Spinal cord (tissue), 10 donors: ENCODE measurements around the gene PLAAT5. TPM values are rescaled to one million over a fixed set of nuclear protein-coding genes. Genes with fewer than 3 reads are reported as not detected.

Experiments used
- DNase-seq, 6 donors: peaks; one replicate each; pipeline versions ENCODE4 v3.0.0 to v3.0.0-alpha.2; 2013 to 2015; ENCODE audit warnings: low spot score in 6 of 6, low read depth in 4 of 6
- H3K27ac ChIP-seq: one replicate; pipeline ENCODE4 v1.5.1; 2013; ENCODE audit warnings: low read depth, low read length, control low read depth
- H3K27me3 ChIP-seq: one replicate; pipeline ENCODE4 v1.6.1; 2013; ENCODE audit warnings: low read length; ENCODE audit not compliant: control insufficient read depth, insufficient read depth
- H3K36me3 ChIP-seq: one replicate; pipeline ENCODE4 v1.6.1; 2013; ENCODE audit warnings: low read length; ENCODE audit not compliant: control insufficient read depth, insufficient read depth
- H3K4me1 ChIP-seq: one replicate; pipeline ENCODE4 v1.6.1; 2013; ENCODE audit warnings: low read length; ENCODE audit not compliant: control insufficient read depth, insufficient read depth
- H3K4me3 ChIP-seq: one replicate; pipeline ENCODE4 v1.5.1; 2013; ENCODE audit warnings: low read depth, low read length, control low read depth
- H3K9me3 ChIP-seq: one replicate; pipeline ENCODE4 v1.6.1; 2013; ENCODE audit warnings: low read length; ENCODE audit not compliant: control insufficient read depth, insufficient read depth
- WGBS: methylation state at CpG from one replicate; pipeline ENCODE4 v1.1.5; 2013; ENCODE audit warnings: missing lambda C conversion rate; ENCODE audit not compliant: insufficient coverage; 5-methylcytosine and 5-hydroxymethylcytosine counted together
- long read RNA-seq, 4 donors: transcript quantifications; one replicate each; lab custom pipeline, GENCODE V29; 2026
- polyA plus RNA-seq, 2 donors: library from polyadenylated mRNA; unstranded; fragments of 120-200 nt; gene quantifications; one replicate each; pipeline ENCODE4 v1.2.1, GENCODE V29; 2013; ENCODE audit not compliant: insufficient read length in 2 of 2
- total RNA-seq, 2 donors: library from RNA; depleted of rRNA in 1 of 2; stranded (reverse); fragments of 120-200 nt in 1 of 2; fragments of >200 nt in 1 of 2; gene quantifications; one replicate each; pipeline versions ENCODE4 v1.2.3 to v1.2.4, GENCODE V29; 2013 to 2014
- donor health status: healthy.

The PLAAT5 gene, protein sequence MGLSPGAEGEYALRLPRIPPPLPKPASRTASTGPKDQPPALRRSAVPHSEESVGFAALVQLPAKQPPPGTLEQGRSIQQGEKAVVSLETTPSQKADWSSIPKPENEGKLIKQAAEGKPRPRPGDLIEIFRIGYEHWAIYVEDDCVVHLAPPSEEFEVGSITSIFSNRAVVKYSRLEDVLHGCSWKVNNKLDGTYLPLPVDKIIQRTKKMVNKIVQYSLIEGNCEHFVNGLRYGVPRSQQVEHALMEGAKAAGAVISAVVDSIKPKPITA
- total RNA-seq, result 1 to 10 TPM; 4.4 to 7.0 TPM
- 1 to 10 TPM; 4.4 to 5.5 TPM for polyA plus RNA-seq
- long read RNA-seq, donor 1, partial matches to known transcripts, result 9 of 10 reads
- long read RNA-seq, donor 1, other reads (novel, unspliced or antisense), result 0 of 10 reads
- long read RNA-seq, donor 2, result 0 reads
- long read RNA-seq, donor 3, result 0 reads
- long read RNA-seq, donor 4, partial matches to known transcripts, result 14 of 14 reads
- long read RNA-seq, donor 4, other reads (novel, unspliced or antisense), result 0 of 14 reads

DNA sequence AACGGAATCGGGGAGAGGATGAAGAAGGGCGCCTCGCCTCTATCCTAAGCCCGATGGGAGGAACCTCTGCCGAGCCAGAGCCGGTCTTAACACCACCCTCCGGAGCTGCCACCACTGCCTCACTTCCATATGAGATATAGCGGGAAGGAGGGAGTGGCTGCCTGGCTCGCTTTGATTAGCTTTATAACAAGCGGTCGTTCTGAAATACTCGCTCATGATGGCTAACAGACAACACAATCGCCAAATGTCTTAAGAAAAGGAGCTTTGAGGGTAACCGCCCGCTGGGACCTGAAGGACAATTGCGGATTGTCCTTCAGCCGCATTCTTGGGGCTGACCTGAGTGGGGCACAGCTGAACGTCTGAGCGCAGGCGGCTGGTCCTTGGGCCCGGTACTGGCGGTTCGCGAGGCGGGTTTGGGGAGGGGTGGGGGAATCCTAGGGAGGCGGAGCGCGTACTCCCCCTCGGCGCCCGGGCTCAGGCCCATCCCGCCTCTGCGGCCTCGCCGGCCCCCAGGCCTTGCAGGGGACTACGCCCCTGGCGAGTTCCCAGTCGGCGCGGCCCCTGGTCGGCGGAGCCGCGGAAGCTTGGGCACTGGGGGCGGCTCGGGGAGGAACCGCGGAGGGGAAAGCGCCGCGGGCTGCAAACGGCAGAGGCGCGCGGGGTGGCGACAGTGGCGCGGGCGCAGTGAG lies at the start of gene PLAAT5:
TSS of gene PLAAT5 (minus strand) at position 617 of the 689 bp plus-strand sequence. CDS start at position 484, 133 bp downstream.
- Histone ChIP-seq H3K27ac (peak within 1 kb of the TSS; percentile 85), H3K36me3 (no peaks in the 10 kb centered on the region), H3K9me3 (no peaks in the 10 kb centered on the region), H3K4me3 (peak within 1 kb of the TSS; percentile 58), H3K27me3 (peaks cover 7% of the 10 kb centered on the region), H3K4me1 (peaks cover 14% of the 10 kb centered on the region)
- 6% methylated on average over 59 of the region's 60 CpGs for WGBS
- peak in 2 of 6 donors; percentile 66 to 72 for DNase-seq

DNA sequence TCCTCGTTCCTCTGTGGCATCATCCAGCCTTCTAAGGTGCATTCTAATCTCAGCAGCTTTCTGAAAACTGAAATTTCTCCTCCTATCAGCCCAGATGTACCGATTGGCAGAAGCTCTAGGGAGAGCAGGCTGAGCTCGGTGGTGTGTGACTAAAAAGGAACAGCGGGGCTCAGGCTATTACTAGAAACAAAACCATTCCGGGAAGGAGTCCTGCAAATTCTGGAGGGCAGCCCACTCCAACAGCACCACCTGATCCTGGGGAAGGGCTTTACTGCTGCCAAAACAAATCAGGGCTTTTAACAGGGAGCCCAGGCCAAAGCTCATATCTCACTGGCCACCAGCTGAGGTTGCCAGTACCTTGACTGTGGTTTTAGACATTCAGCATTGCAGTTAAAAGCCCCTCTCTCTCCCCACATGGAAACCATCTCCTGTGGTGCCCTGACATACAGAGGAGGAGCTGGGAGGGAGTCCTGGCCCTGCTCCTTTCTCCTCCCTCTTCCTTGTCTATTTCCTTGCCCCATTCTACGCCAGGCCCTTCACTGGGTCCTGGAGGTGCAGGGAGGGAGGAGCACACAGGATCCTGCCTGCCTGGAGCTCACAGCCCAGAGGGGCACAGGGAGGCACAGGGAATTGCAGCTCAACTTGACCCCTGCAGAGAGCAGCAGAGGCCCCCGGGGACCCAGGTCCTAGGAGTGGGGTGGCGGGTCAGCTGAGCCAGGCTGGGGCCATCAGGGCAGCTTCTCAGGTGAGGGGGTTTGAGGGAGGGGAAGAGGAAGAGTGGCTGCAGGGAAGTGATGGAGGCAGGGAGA lies 46.5 kb upstream of the PLAAT5 start:
- 19% methylated on average over 5 of the region's 8 CpGs for WGBS
- Histone ChIP-seq H3K4me1 (peaks cover 30% of the 10 kb centered on the region), H3K27ac (peak overlapping the region; percentile 89)

DNA sequence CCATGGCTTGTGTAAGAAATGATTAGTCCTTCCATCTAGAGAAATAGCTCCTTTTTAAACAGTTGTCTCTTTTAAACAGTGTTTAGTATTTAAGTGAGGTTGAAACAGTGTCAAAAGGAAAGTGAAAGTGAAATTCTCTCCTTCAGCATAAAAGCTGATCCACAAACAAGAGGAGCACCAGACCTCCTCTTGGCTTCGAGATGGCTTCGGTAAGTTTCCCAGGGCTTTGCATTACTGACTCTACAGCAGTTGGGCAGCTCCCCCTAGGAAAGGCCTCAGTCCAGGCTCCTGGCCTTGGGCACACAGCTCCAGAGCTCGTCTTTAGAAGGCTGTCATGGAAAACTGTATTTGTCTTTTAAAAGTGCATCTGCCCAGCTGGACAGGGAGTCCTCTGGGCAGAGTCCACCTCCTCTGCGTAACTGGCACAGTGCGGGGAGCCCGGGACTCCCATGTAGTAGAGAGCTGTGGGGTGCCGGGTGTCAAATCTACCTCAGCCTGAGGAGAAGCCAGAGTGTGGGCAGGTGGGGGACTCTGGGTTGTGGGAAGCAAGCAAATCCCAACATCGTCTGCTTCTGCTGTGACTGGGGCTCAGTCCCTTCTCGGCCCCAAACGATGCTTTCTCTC lies 45.8 kb upstream of the PLAAT5 start, which contains the start of gene PLAAT4:
TSS of gene PLAAT4 (plus strand) at position 140 of the 624 bp plus-strand sequence. CDS start at position 201, 61 bp downstream.
- 37% methylated on average over 9 of the region's 10 CpGs for WGBS
- Histone ChIP-seq H3K4me1 (peaks cover 30% of the 10 kb centered on the region), H3K27ac (peak within 1 kb of the TSS; percentile 89), H3K36me3 (no peaks in the 10 kb centered on the region), H3K9me3 (no peaks in the 10 kb centered on the region), H3K4me3 (peak within 1 kb of the TSS; percentile 31), H3K27me3 (no peaks in the 10 kb centered on the region)
- peak in 2 of 6 donors; percentile 33 to 78 for DNase-seq

More for the DNA sequence above, 46.5 kb upstream of the PLAAT5 start:
- no peaks in the 10 kb centered on the region for H3K36me3 ChIP-seq
- peak in 5 of 6 donors; percentile 57 to 94 (median 68) for DNase-seq
- H3K9me3 ChIP-seq, result no peaks in the 10 kb centered on the region
- H3K4me3 ChIP-seq, result peak overlapping the region; percentile 31
- no peaks in the 10 kb centered on the region for H3K27me3 ChIP-seq

DNA sequence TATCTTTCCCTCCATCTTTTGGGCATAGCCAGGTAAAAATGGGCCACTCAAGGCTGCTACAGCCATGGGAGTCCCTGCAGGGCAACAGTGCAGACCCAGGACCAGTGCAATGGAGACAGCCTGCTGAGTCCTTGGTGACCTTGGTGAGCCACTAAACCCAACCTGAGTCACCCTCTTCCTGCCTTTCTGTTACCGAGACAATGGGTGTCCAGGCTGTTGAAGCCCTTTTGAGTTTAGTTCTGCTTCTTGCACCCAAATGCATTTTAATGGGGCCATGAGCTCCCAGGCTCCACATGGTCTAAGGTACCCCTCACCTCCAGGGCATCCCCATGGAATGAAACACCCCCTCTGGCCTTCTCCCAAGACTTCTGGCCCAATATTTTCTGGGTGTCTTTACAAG lies 44.8 kb upstream of the PLAAT5 start:
- DNase-seq, result no peak
- Histone ChIP-seq H3K27me3 (no peaks in the 10 kb centered on the region), H3K9me3 (no peaks in the 10 kb centered on the region), H3K4me3 (no peak overlapping the region), H3K27ac (no peak overlapping the region), H3K4me1 (peaks cover 30% of the 10 kb centered on the region), H3K36me3 (no peaks in the 10 kb centered on the region)
- WGBS, result 91% methylated on average over 1 of the region's 1 CpG

- 83% methylated on average over 1 of the region's 5 CpGs for WGBS
- peaks cover 30% of the 10 kb centered on the region for H3K4me1 ChIP-seq
- no peak overlapping the region for H3K27ac ChIP-seq
Measured at GRCh38 chr11:63534895-63535461, 44.0 kb upstream of the PLAAT5 start.

GRCh38 chr11:63534076-63534475 lies 43.1 kb upstream of the PLAAT5 start:
- no peak overlapping the region for H3K27ac ChIP-seq
- H3K36me3 ChIP-seq, result no peaks in the 10 kb centered on the region
- H3K9me3 ChIP-seq, result no peaks in the 10 kb centered on the region
- 100% methylated on average over 3 of the region's 3 CpGs for WGBS
- no peak overlapping the region for H3K4me3 ChIP-seq
- peaks cover 30% of the 10 kb centered on the region for H3K4me1 ChIP-seq
- no peak for DNase-seq
- no peaks in the 10 kb centered on the region for H3K27me3 ChIP-seq

More at GRCh38 chr11:63534895-63535461, 44.0 kb upstream of the PLAAT5 start:
- no peaks in the 10 kb centered on the region for H3K27me3 ChIP-seq
- H3K9me3 ChIP-seq, result no peaks in the 10 kb centered on the region
- DNase-seq, result no peak
- H3K4me3 ChIP-seq, result no peak overlapping the region
- H3K36me3 ChIP-seq, result no peaks in the 10 kb centered on the region

- no peaks in the 10 kb centered on the region for H3K27me3 ChIP-seq
- no peaks in the 10 kb centered on the region for H3K36me3 ChIP-seq
- H3K9me3 ChIP-seq, result no peaks in the 10 kb centered on the region
- peaks cover 21% of the 10 kb centered on the region for H3K4me1 ChIP-seq
- no peak overlapping the region for H3K27ac ChIP-seq
- WGBS, result 51% methylated on average over 4 of the region's 4 CpGs
- no peak overlapping the region for H3K4me3 ChIP-seq
- DNase-seq, result no peak
Measured at GRCh38 chr11:63532799-63533475, 42.0 kb upstream of the PLAAT5 start.

DNA sequence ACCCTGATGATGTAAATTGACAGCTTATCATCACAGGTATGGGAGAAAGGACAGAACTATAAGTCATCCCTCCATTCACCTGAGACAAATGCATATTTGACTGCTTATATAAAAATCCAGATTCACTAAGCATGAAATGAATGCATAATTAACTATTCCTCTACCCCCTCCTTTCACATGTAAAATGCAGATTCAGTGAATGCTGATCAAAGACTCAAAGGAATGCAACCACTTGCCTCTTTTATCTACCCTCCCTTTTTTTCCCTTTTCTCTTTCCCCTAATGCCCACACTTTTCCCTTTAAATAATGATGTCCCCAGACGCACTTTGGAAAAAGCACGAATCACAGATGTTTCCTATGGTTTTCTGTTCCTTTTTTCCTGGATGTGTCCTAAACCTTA lies 41.1 kb upstream of the PLAAT5 start:
- peaks cover 13% of the 10 kb centered on the region for H3K4me1 ChIP-seq
- H3K27ac ChIP-seq, result no peak overlapping the region
- no peaks in the 10 kb centered on the region for H3K9me3 ChIP-seq
- H3K36me3 ChIP-seq, result no peaks in the 10 kb centered on the region
- WGBS, result 25% methylated on average over 2 of the region's 2 CpGs
- H3K27me3 ChIP-seq, result no peaks in the 10 kb centered on the region
- H3K4me3 ChIP-seq, result no peak overlapping the region
- DNase-seq, result no peak
